Activated CD8-positive, alpha-beta T cell treated with anti-CD3 and anti-CD28 coated beads, Interleukin-2, amount 10 ng/mL, durations not matched to agents 7 days and 5 days (primary cell): ENCODE results near the gene KRT1. TPM values are rescaled to one million over a fixed set of nuclear protein-coding genes. Genes with fewer than 3 reads are reported as not detected.

ENCODE experiments used
- ATAC-seq: fragments of 150-1000 bp; cut with Tn5 transposase; one replicate; pipeline ENCODE4 v1.10.0; 2021; ENCODE audit warnings: moderate library complexity
- CTCF ChIA-PET: fragments of 350-600 bp; sonication (Branson Sonifier 250); formaldehyde crosslinking; loops from one replicate; lab custom pipeline; 2021; ENCODE audit warnings: antibody characterized with exemption; lab: Charles Lee
- POLR2A ChIA-PET: fragments of 350-600 bp; sonication (Branson Sonifier 250); formaldehyde crosslinking; loops from one replicate; lab custom pipeline; 2021; ENCODE audit warnings: antibody characterized with exemption; lab: Charles Lee
- DNase-seq: peaks from one replicate; pipeline ENCODE4 v3.0.0-alpha.2; 2020
- H3K27ac Mint-ChIP-seq: one replicate; pipeline ENCODE4 v1.8.0; 2021; ENCODE audit warnings: mild to moderate bottlenecking, mixed read lengths
- H3K27me3 Mint-ChIP-seq: one replicate; pipeline ENCODE4 v1.8.0; 2021; ENCODE audit warnings: low read depth, mixed read lengths
- H3K36me3 Mint-ChIP-seq: one replicate; pipeline ENCODE4 v1.8.0; 2021; ENCODE audit warnings: low read depth, mixed read lengths
- H3K4me1 Mint-ChIP-seq: one replicate; pipeline ENCODE4 v1.8.0; 2021; ENCODE audit warnings: low read depth, mixed read lengths
- H3K4me3 Mint-ChIP-seq: one replicate; pipeline ENCODE4 v1.8.0; 2021; ENCODE audit warnings: mild to moderate bottlenecking, mixed read lengths
- H3K9me3 Mint-ChIP-seq: one replicate; pipeline ENCODE4 v1.8.0; 2022; ENCODE audit warnings: mixed read lengths; ENCODE audit not compliant: insufficient read depth
- total RNA-seq, 2 experiments: library from RNA; stranded (reverse); gene quantifications; one replicate each; pipeline ENCODE4 v1.2.3, GENCODE V29; 2021

The KRT1 gene
- total RNA-seq, 2 experiments from 2014 or later, result not detected

- ChIA-PET CTCF (interaction anchor here (1.0 kb wide), 1 partner anchor 102 kb away, joined by 3 read pairs; no protein-coding TSS in a partner anchor), POLR2A (no interaction called here)
- no peaks in the 10 kb centered on the region for H3K9me3 Mint-ChIP-seq
- peaks cover 29% of the 10 kb centered on the region for H3K4me1 Mint-ChIP-seq
- H3K4me3 Mint-ChIP-seq, result no peak overlapping the region
- no peaks in the 10 kb centered on the region for H3K36me3 Mint-ChIP-seq
- peaks cover 67% of the 10 kb centered on the region for H3K27me3 Mint-ChIP-seq
- DNase-seq (no peak), ATAC-seq (no peak)
- H3K27ac Mint-ChIP-seq, result no peak overlapping the region
Measured at GRCh38 chr12:52687497-52688385, 7.5 kb upstream of the KRT1 start.

GRCh38 chr12:52686756-52687487 is 6.7 kb upstream of the KRT1 start:
- H3K36me3 Mint-ChIP-seq, result no peaks in the 10 kb centered on the region
- ATAC-seq (no peak), DNase-seq (no peak)
- H3K27me3 Mint-ChIP-seq, result peaks cover 60% of the 10 kb centered on the region
- POLR2A ChIA-PET, result no interaction called here
- H3K4me1 Mint-ChIP-seq, result peaks cover 35% of the 10 kb centered on the region
- H3K27ac Mint-ChIP-seq, result no peak overlapping the region
- H3K4me3 Mint-ChIP-seq, result no peak overlapping the region
- CTCF ChIA-PET, result interaction anchor here (1.0 kb wide), 1 partner anchor 101 kb away, joined by 3 read pairs; no protein-coding TSS in a partner anchor
- no peaks in the 10 kb centered on the region for H3K9me3 Mint-ChIP-seq

GRCh38 chr12:52686063-52686462 is 5.9 kb upstream of the KRT1 start:
- ChIA-PET CTCF (interaction anchor here (0.9 kb wide), 1 partner anchor 185 kb away, joined by 3 read pairs; no protein-coding TSS in a partner anchor), POLR2A (no interaction called here)
- peaks cover 37% of the 10 kb centered on the region for H3K4me1 Mint-ChIP-seq
- H3K36me3 Mint-ChIP-seq, result no peaks in the 10 kb centered on the region
- H3K27me3 Mint-ChIP-seq, result peaks cover 52% of the 10 kb centered on the region
- H3K9me3 Mint-ChIP-seq, result no peaks in the 10 kb centered on the region
- DNase-seq (no peak), ATAC-seq (no peak)
- no peak overlapping the region for H3K27ac Mint-ChIP-seq
- no peak overlapping the region for H3K4me3 Mint-ChIP-seq

- CTCF ChIA-PET, result interaction anchor here (0.9 kb wide), 1 partner anchor 185 kb away, joined by 3 read pairs; no protein-coding TSS in a partner anchor
- ATAC-seq (no peak), DNase-seq (no peak)
- Mint-ChIP-seq H3K4me1 (peaks cover 37% of the 10 kb centered on the region), H3K27me3 (peaks cover 48% of the 10 kb centered on the region), H3K4me3 (no peak overlapping the region), H3K9me3 (no peaks in the 10 kb centered on the region), H3K27ac (no peak overlapping the region), H3K36me3 (no peaks in the 10 kb centered on the region)
- POLR2A ChIA-PET, result no interaction called here
Measured at GRCh38 chr12:52685406-52685890, 5.2 kb upstream of the KRT1 start.

- H3K27ac Mint-ChIP-seq, result no peak overlapping the region
- H3K4me3 Mint-ChIP-seq, result no peak overlapping the region
- H3K27me3 Mint-ChIP-seq, result peaks cover 47% of the 10 kb centered on the region
- peaks cover 34% of the 10 kb centered on the region for H3K4me1 Mint-ChIP-seq
- no peaks in the 10 kb centered on the region for H3K9me3 Mint-ChIP-seq
- ChIA-PET CTCF (interaction anchor here (0.9 kb wide), 1 partner anchor 72 kb away, joined by 4 read pairs; no protein-coding TSS in a partner anchor), POLR2A (no interaction called here)
- ATAC-seq (no peak), DNase-seq (no peak)
- no peaks in the 10 kb centered on the region for H3K36me3 Mint-ChIP-seq
Measured at GRCh38 chr12:52684431-52684830, 4.2 kb upstream of the KRT1 start.

- DNase-seq, result no peak
- no peaks in the 10 kb centered on the region for H3K36me3 Mint-ChIP-seq
- H3K4me1 Mint-ChIP-seq, result peaks cover 34% of the 10 kb centered on the region
- POLR2A ChIA-PET, result no interaction called here
- H3K9me3 Mint-ChIP-seq, result no peaks in the 10 kb centered on the region
- ATAC-seq, result no peak
- CTCF ChIA-PET, result interaction anchor here (0.9 kb wide), 1 partner anchor 72 kb away, joined by 4 read pairs; no protein-coding TSS in a partner anchor
- H3K4me3 Mint-ChIP-seq, result no peak overlapping the region
- H3K27me3 Mint-ChIP-seq, result peaks cover 45% of the 10 kb centered on the region
- no peak overlapping the region for H3K27ac Mint-ChIP-seq
Measured at GRCh38 chr12:52683575-52684300, 3.5 kb upstream of the KRT1 start.

GRCh38 chr12:52682938-52683574 is 2.8 kb upstream of the KRT1 start:
- Mint-ChIP-seq H3K4me3 (no peak overlapping the region), H3K27ac (no peak overlapping the region), H3K36me3 (no peaks in the 10 kb centered on the region), H3K27me3 (peaks cover 44% of the 10 kb centered on the region), H3K9me3 (no peaks in the 10 kb centered on the region), H3K4me1 (peaks cover 33% of the 10 kb centered on the region)
- DNase-seq (no peak), ATAC-seq (no peak)
- ChIA-PET CTCF (no interaction called here), POLR2A (no interaction called here)

- H3K9me3 Mint-ChIP-seq, result no peaks in the 10 kb centered on the region
- ChIA-PET POLR2A (no interaction called here), CTCF (interaction anchor here (2.2 to 2.8 kb wide), 2 partner anchors 99 to 203 kb away, joined by 6 to 13 read pairs; no protein-coding TSS in a partner anchor)
Measured at GRCh38 chr12:52682381-52682660, 2.1 kb upstream of the KRT1 start.

GRCh38 chr12:52681526-52682380 is 1.5 kb upstream of the KRT1 start:
- Mint-ChIP-seq H3K36me3 (no peaks in the 10 kb centered on the region), H3K4me3 (no peak overlapping the region), H3K4me1 (peaks cover 25% of the 10 kb centered on the region), H3K27me3 (peaks cover 36% of the 10 kb centered on the region), H3K9me3 (no peaks in the 10 kb centered on the region), H3K27ac (no peak overlapping the region)
- DNase-seq, result peak; percentile 71
- ChIA-PET POLR2A (no interaction called here), CTCF (interaction anchor here (1.1 to 2.8 kb wide), 8 partner anchors 9 to 203 kb away, joined by 3 to 13 read pairs (median 8); no protein-coding TSS in a partner anchor)
- ATAC-seq, result peak; percentile 94

More at GRCh38 chr12:52682381-52682660, 2.1 kb upstream of the KRT1 start:
- Mint-ChIP-seq H3K4me3 (no peak overlapping the region), H3K27me3 (peaks cover 40% of the 10 kb centered on the region), H3K4me1 (peaks cover 27% of the 10 kb centered on the region), H3K27ac (no peak overlapping the region), H3K36me3 (no peaks in the 10 kb centered on the region)
- ATAC-seq (no peak), DNase-seq (no peak)

- DNase-seq (no peak), ATAC-seq (no peak)
- peaks cover 35% of the 10 kb centered on the region for H3K27me3 Mint-ChIP-seq
- ChIA-PET CTCF (interaction anchor here (1.6 to 2.8 kb wide), 4 partner anchors 94 to 200 kb away, joined by 9 to 13 read pairs (median 10); no protein-coding TSS in a partner anchor), POLR2A (interaction anchor here (0.9 kb wide), 1 partner anchor 98 kb away, joined by 3 read pairs; no protein-coding TSS in a partner anchor)
- peak overlapping the region; percentile 16 for H3K27ac Mint-ChIP-seq
- peaks cover 25% of the 10 kb centered on the region for H3K4me1 Mint-ChIP-seq
- no peaks in the 10 kb centered on the region for H3K9me3 Mint-ChIP-seq
- no peaks in the 10 kb centered on the region for H3K36me3 Mint-ChIP-seq
- H3K4me3 Mint-ChIP-seq, result peak overlapping the region; percentile 26
Measured at GRCh38 chr12:52679875-52680274, 332 bp downstream of the KRT1 start.
